Pancreas (tissue), 10 donors: Measurements from ENCODE around the gene MORC1. TPM values are rescaled to one million over a fixed set of nuclear protein-coding genes. Genes with fewer than 3 reads are reported as not detected.
"Not testable (repeated sequence)": the region's sequence is repeated elsewhere in the genome, so short reads cannot be mapped to it uniquely, and the experiment has no call there.

Experiments
- ATAC-seq, 4 donors: fragments of 200-7000 bp; cut with Tn5 transposase; one replicate each; pipeline versions ENCODE4 v1.8.0 to v1.9.1; 2020; ENCODE audit warnings: mild to moderate bottlenecking in 4 of 4, moderate library complexity in 4 of 4
- DNase-seq, 6 donors: peaks; one replicate each; pipeline ENCODE4 v3.0.0-alpha.2; 2020
- FAIRE-seq: peaks from 2 replicates; lab custom pipeline; 2012; peaks lifted over from hg19 to GRCh38; lab: Jason Lieb, UNC
- H3K27ac ChIP-seq, 4 donors: fragments of 200-600 bp; sonication (generic); 1 replicate in 3 of 4; 2 replicates in 1 of 4; pipeline versions ENCODE4 v1.5.0 to v1.8.0; 2020
- H3K27me3 ChIP-seq, 4 donors: fragments of 200-600 bp; one replicate each; pipeline ENCODE4 v1.8.0; 2021
- H3K36me3 ChIP-seq, 3 donors: fragments of 200-600 bp; sonication (generic) in 1 of 3; one replicate each; pipeline versions ENCODE4 v1.5.0 to v1.8.0; 2020 to 2021
- H3K4me1 ChIP-seq, 3 donors: fragments of 200-600 bp; one replicate each; pipeline ENCODE4 v1.8.0; 2021
- H3K4me3 ChIP-seq, 4 donors: fragments of 200-600 bp; sonication (generic) in 2 of 4; one replicate each; pipeline versions ENCODE4 v1.5.0 to v1.8.0; 2020 to 2021
- H3K9me3 ChIP-seq, 4 donors: fragments of 200-600 bp; one replicate each; pipeline ENCODE4 v1.8.0; 2021
- CTCF ChIP-seq, 4 donors: fragments of 200-600 bp; sonication (generic) in 3 of 4; IDR thresholded peaks; one replicate each; pipeline versions ENCODE4 v1.5.0 to v1.8.0; 2021; ENCODE audit warnings: antibody characterized with exemption in 4 of 4
- whole genome bisulfite sequencing, 2 donors: extraction: QIAGEN DNeasy Blood & Tissue Kit; methylation state at CpG; one replicate each; pipeline ENCODE4 v1.1.7; 2013; 5-methylcytosine and 5-hydroxymethylcytosine counted together
- intact Hi-C, 3 donors: fragments of 100-400 bp; cut with DNase I; formaldehyde crosslinking; loops; one replicate each; pipeline versions ENCODE4 v1.11.1 to v1.14.2; 2022
- polyA plus RNA-seq, 2 donors: library from polyadenylated mRNA; stranded (reverse); fragments of 200-250 nt; gene quantifications; one replicate each; pipeline ENCODE4 v1.2.3, GENCODE V29; 2013
- total RNA-seq, 6 donors: library from RNA; stranded (reverse); fragmentation: NEBNext Ultra II Directional in 4 of 6; extraction: Animal tissue kit (Norgen Biotek cat#: 25700) in 4 of 6; gene quantifications; one replicate each; pipeline versions ENCODE4 v1.2.1 to v1.2.4, GENCODE V29; 2021 to 2023
- donor health status: healthy with polysubstance abuse.
- donor health status: DM: no; HTN: no; CAD: no; lungs with moderate emphysema.
- donor health status: DM: no; HTN: no; CAD: no.
- donor health status: control.
- donor health status: control.
- donor health status: Bipolar disorder and iron deficiency.
- donor health status: DM: yes; HTN: yes; CAD: no.
- donor health status: DM: no; HTN: no; CAD: no.
- donor health status: DM: no; HTN: no; CAD: no.
- donor health status: DM: yes; HTN: yes; CAD: no.

The MORC1 gene
- total and polyA plus RNA-seq, 8 donors: not detected

GRCh38 chr3:109136523-109136922, 18.6 kb upstream of the MORC1 start, which contains the start of gene C3orf85:
Gene C3orf85, plus strand, starts transcription at chr3:109136719. Its CDS starts 129 bp downstream, at chr3:109136848.
- Histone ChIP-seq H3K9me3 (no peaks in the 10 kb centered on the region), H3K27me3 (no peaks in the 10 kb centered on the region), H3K4me3 (no peak within 1 kb of the TSS), H3K36me3 (no peaks in the 10 kb centered on the region), H3K4me1 (no peaks in the 10 kb centered on the region), H3K27ac (no peak within 1 kb of the TSS)
- intact Hi-C loops: no loop called here
- DNase-seq (no peak), FAIRE-seq (no peak), ATAC-seq (no peak)
- TF ChIP-seq CTCF (IDR thresholded peaks at IDR 0.05): no peak
- WGBS, 2 donors: 80 to 83% methylated on average over 3 of the region's 3 CpGs

GRCh38 chr3:109133474-109133816, 15.5 kb upstream of the MORC1 start:
- H3K27me3 ChIP-seq, H3K27ac ChIP-seq, H3K36me3 ChIP-seq, intact Hi-C loops, H3K9me3 ChIP-seq, DNase-seq, FAIRE-seq, H3K4me1 ChIP-seq, H3K4me3 ChIP-seq, ATAC-seq: not testable (repeated sequence)
- WGBS, 2 donors: 71 to 93% methylated on average over 4 to 5 of the region's 5 CpGs

- no peak for TF ChIP-seq CTCF (IDR thresholded peaks at IDR 0.05)
- Histone ChIP-seq H3K27me3 (no peaks in the 10 kb centered on the region), H3K27ac (no peak overlapping the region), H3K4me3 (no peak overlapping the region), H3K4me1 (no peaks in the 10 kb centered on the region), H3K9me3 (no peaks in the 10 kb centered on the region), H3K36me3 (no peaks in the 10 kb centered on the region)
- 56% methylated on average over 5 of the region's 5 CpGs for WGBS, 2 donors
- DNase-seq (peak in 1 of 6 donors; percentile 10), FAIRE-seq (peak; percentile 41), ATAC-seq (peak; percentile 53 to 91 (median 85))
- intact Hi-C loops: no loop called here
These were observed 15.0 kb upstream of the MORC1 start for GRCh38 chr3:109132801-109133473.

GRCh38 chr3:109131276-109131675, 13.3 kb upstream of the MORC1 start:
- Histone ChIP-seq H3K4me1 (no peaks in the 10 kb centered on the region), H3K27ac (no peak overlapping the region), H3K9me3 (no peaks in the 10 kb centered on the region), H3K4me3 (no peak overlapping the region), H3K36me3 (no peaks in the 10 kb centered on the region), H3K27me3 (no peaks in the 10 kb centered on the region)
- TF ChIP-seq CTCF (IDR thresholded peaks at IDR 0.05): no peak
- no peak for FAIRE-seq
- DNase-seq: no peak
- ATAC-seq: no peak
- intact Hi-C loops: no loop called here
- WGBS, 2 donors: 65% methylated on average over 4 of the region's 4 CpGs

GRCh38 chr3:109127553-109127952, 9.6 kb upstream of the MORC1 start:
- no peaks in the 10 kb centered on the region for H3K9me3 ChIP-seq
- H3K27me3 ChIP-seq: no peaks in the 10 kb centered on the region
- H3K27ac ChIP-seq: no peak overlapping the region
- FAIRE-seq: no peak
- no peaks in the 10 kb centered on the region for H3K36me3 ChIP-seq
- H3K4me3 ChIP-seq: no peak overlapping the region
- intact Hi-C loops: no loop called here
- DNase-seq: no peak
- 63 to 72% methylated on average over 2 of the region's 2 CpGs for WGBS, 2 donors
- no peak for ATAC-seq
- H3K4me1 ChIP-seq: no peaks in the 10 kb centered on the region
- TF ChIP-seq CTCF (IDR thresholded peaks at IDR 0.05): no peak
